PC-9 (cell line): ENCODE data around the gene TMEM234.

Experiments used
- EZH2 ChIP-seq: fragments of 200-600 bp; sonication (generic); IDR thresholded peaks from 2 replicates; pipeline ENCODE4 v1.8.0; 2017; ENCODE audit warnings: antibody characterized with exemption, low read depth
- TF ChIP-seq, protein P1 (sequence below): fragments of 200-600 bp; sonication (generic); conservative IDR thresholded peaks from 2 replicates; pipeline ENCODE4 v1.6.1; 2017; ENCODE audit warnings: mixed run types, antibody characterized with exemption, mild to moderate bottlenecking, moderate library complexity

DNA sequence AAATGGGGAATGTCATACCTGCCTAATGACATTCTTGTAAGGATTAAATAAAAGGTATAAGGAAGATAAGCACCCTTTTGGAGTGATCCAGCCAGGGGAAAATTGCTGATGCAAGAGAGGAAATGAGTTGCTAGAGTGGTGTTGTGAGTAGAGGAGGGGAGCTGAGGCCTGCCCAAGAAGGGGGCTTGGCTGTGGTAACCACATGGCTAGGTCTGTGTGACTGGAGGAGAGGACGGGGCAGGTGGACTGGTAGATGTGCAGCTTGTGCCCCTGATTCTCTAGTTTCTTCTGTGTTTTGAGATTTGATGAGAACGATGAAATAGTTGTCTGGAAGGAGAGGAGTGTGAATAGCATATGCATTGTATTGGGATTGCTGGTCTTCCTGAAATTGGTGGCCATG is 36.1 kb downstream of the TMEM234 start:
- TF ChIP-seq, protein P1, sequence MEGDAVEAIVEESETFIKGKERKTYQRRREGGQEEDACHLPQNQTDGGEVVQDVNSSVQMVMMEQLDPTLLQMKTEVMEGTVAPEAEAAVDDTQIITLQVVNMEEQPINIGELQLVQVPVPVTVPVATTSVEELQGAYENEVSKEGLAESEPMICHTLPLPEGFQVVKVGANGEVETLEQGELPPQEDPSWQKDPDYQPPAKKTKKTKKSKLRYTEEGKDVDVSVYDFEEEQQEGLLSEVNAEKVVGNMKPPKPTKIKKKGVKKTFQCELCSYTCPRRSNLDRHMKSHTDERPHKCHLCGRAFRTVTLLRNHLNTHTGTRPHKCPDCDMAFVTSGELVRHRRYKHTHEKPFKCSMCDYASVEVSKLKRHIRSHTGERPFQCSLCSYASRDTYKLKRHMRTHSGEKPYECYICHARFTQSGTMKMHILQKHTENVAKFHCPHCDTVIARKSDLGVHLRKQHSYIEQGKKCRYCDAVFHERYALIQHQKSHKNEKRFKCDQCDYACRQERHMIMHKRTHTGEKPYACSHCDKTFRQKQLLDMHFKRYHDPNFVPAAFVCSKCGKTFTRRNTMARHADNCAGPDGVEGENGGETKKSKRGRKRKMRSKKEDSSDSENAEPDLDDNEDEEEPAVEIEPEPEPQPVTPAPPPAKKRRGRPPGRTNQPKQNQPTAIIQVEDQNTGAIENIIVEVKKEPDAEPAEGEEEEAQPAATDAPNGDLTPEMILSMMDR, result no peak
- TF ChIP-seq EZH2, result no peak
